Uterus (tissue), 2 donors: ENCODE measurements around the gene PRPH2.

Experiments
- CTCF ChIP-seq, 4 experiments: fragments of 200-600 bp in 2 of 4; fragments of 450-650 bp in 2 of 4; sonication (generic) in 2 of 4; IDR thresholded peaks; one replicate each; pipeline ENCODE4 v1.5.1; 2016 to 2019; ENCODE audit warnings: antibody characterized with exemption in 4 of 4, mild to moderate bottlenecking in 2 of 4, moderate library complexity in 1 of 4
- POLR2A ChIP-seq, 2 donors: fragments of 450-650 bp; IDR thresholded peaks; one replicate each; pipeline ENCODE4 v1.6.1; 2016; ENCODE audit warnings: antibody characterized with exemption in 2 of 2, mild to moderate bottlenecking in 1 of 2, moderate library complexity in 1 of 2

DNA sequence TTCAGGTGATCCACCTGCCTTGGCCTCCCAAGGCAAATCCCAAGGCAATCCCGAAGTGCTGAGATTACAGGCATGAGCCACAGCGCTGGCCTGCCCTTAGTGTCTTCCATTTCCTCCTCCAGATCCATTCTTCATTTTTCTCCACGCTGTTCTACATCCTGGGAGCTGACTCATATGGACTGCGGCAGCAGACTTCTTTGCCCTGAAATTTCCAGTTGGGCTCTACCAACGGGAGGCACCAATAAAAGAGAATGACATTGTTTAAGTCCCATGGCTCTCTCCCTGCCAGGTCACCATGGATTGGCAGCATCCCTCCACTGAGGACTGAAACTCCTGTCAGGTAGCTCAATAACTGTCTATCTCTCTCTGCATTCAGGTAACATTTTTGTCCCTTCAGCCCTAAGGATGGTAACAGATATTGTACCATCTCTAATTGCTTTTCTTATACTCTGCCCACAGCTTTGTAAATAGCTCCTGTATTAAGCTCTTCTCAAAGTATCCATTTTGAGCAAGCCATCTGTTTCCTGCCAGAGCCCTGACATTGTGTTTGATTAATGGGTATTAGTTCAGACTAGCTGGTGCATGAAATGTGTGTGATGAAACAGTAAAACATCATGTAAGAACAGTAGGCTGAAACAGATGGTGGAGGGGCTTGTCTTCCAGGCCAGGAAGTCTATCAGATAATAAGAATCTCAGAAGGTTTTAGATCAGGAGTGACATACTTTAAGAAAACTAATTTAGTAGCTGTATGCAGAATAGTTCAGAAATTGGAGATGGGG, 19.9 kb upstream of the PRPH2 start:
- no peak for TF ChIP-seq CTCF (IDR thresholded peaks at IDR 0.05)
- TF ChIP-seq POLR2A (IDR thresholded peaks at IDR 0.05), result no peak
